ENCODE results near the gene DTNB.

The DTNB gene

DNA sequence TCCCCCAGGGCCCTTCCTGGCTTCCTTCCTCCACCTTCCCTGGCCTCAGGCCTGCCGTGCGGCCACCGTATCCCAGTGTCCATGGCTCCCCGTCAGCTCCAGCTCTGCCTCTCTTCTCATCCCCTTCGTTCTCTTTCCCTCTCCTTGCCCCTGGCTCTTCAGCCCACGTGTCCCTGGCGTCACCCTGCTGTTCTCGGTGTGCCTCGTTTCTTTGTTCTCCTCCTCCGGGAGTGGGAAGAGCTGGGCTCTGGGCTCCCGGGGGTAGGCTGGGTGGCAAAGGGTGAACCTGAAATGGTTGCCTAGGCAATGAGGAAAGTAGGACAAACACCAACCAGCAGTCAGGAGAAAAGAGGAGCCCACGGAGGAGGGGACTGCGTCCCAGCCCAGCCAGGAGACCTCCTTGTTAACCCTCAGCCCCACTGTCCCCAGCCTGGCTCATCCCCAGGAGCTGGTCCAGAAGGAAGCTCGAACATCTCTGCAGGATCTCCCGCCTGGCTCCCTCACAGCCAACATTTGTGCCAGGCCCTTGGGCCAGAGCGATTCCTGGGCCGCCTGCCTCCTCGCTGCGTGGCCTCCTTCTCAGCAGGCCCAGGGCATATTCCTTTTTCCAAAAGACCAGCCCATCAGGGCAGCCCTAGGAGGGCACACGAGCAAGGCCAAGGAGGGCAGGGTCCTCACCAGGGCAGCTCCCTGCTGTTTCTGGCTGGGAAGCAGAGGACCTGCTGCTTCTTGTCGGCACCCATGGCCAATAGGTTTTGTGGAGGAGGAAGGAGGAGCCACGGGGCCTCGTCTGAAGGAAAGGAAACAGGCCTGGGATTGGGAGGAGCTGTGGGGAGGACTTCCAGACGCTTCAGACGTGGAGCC lies 300.7 kb downstream of the DTNB start:
- Histone ChIP-seq H3K9ac (ENCODE audit: low read depth in 1 of 2, low read length in 2 of 2) (no peak overlapping the region), H3K27ac (ENCODE audit: low read depth in 2 of 2, low read length in 2 of 2) (no peak overlapping the region)

DNA sequence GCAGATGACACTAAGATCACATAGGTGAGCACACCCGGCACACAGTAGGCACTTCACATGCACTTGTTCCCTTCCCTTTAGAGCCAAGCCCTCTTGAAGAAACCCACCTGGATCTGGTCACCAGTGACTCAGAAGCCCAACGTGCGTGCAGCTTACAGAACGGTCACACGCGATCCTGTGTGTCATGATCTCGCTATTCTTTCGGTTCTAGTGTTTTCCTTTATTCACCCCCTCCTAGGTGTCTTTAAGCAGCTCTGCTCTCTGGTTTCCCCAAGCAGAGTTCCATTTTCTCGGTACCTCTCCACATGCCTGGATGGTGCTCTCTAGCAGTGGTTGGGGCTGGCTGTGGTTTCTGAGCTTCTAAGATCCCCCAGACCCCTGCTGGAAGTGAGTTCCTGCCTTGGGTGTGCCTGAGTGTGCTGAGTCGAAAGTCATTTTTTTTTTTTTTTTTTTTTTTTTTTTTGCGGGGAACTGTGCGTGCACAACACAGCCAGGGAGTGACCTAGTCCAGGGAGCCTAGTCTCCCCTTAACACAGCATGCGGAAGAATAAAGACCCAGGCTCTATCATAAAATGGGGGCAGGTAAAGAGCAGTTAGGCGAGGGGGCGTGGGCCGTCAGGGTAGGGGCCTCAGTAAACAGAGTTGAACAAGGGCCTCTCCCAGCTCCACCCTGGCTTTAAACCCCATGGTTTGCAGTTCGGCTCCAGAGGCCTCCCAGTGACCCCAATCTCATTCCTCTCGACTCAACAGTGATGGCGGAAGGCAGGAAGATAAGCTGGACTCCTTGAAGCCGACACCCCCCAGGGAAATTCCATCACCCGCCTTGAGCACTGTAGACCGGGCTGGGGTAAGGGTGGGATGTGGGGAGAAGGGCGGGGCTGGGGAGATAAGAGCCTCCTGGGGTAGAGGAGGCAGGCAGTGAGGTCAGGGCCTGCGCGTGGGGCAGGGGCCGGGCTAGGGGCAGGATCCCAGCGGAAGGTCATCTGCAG lies 301.8 kb downstream of the DTNB start:
- Histone ChIP-seq H3K4me1 (ENCODE audit: control insufficient read depth in 2 of 2, insufficient read depth in 2 of 2, low read length in 2 of 2) (peaks cover 3 to 4% of the 10 kb centered on the region in 2 donors), H3K9me3 (ENCODE audit: control insufficient read depth in 2 of 2, low read length in 2 of 2) (no peaks in the 10 kb centered on the region), H3K36me3 (ENCODE audit: control insufficient read depth in 2 of 2, insufficient read depth in 2 of 2, low read length in 2 of 2) (no peaks in the 10 kb centered on the region), H3K4me3 (ENCODE audit: low read length in 2 of 2) (no peak overlapping the region), H3K27me3 (ENCODE audit: control insufficient read depth in 2 of 2, insufficient read depth in 2 of 2, low read length in 2 of 2) (no peaks in the 10 kb centered on the region), H3K9ac (ENCODE audit: low read depth in 1 of 2, low read length in 2 of 2) (no peak overlapping the region), H3K27ac (ENCODE audit: low read depth in 2 of 2, low read length in 2 of 2) (no peak overlapping the region)

More for the DNA sequence above, 300.7 kb downstream of the DTNB start:
- Histone ChIP-seq H3K4me1 (ENCODE audit: control insufficient read depth in 2 of 2, insufficient read depth in 2 of 2, low read length in 2 of 2) (peaks cover 13 to 14% of the 10 kb centered on the region in 2 donors), H3K9me3 (ENCODE audit: control insufficient read depth in 2 of 2, low read length in 2 of 2) (no peaks in the 10 kb centered on the region), H3K36me3 (ENCODE audit: control insufficient read depth in 2 of 2, insufficient read depth in 2 of 2, low read length in 2 of 2) (no peaks in the 10 kb centered on the region), H3K4me3 (ENCODE audit: low read length in 2 of 2) (no peak overlapping the region), H3K27me3 (ENCODE audit: control insufficient read depth in 2 of 2, insufficient read depth in 2 of 2, low read length in 2 of 2) (no peaks in the 10 kb centered on the region)

DNA sequence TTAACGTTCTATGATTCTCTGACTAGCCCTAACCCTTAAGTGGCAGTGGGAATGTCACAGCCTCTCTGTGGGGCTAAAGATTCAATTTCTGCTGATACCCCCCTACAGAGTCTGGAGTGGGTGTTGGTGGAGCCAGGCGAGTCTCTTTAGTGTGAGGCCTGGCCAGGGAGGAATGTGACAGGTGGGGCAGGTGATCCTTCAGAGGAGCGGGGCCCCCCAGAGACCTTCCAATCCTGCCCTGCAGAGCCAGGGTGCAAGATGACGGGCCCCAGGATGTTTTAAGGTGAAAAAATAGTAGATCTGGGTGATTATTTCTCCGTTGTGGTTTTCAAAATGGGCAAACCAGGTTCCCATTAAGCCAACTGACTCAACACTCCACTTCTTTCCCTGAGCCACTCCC lies 303.5 kb downstream of the DTNB start:
- no peaks in the 10 kb centered on the region for H3K27me3 ChIP-seq (ENCODE audit: control insufficient read depth in 2 of 2, insufficient read depth in 2 of 2, low read length in 2 of 2)
- no peaks in the 10 kb centered on the region for H3K36me3 ChIP-seq (ENCODE audit: control insufficient read depth in 2 of 2, insufficient read depth in 2 of 2, low read length in 2 of 2)
- no peak overlapping the region for H3K9ac ChIP-seq (ENCODE audit: low read depth in 1 of 2, low read length in 2 of 2)
- no peaks in the 10 kb centered on the region for H3K4me1 ChIP-seq (ENCODE audit: control insufficient read depth in 2 of 2, insufficient read depth in 2 of 2, low read length in 2 of 2)
- H3K4me3 ChIP-seq (ENCODE audit: low read length in 2 of 2) = no peak overlapping the region
- H3K9me3 ChIP-seq (ENCODE audit: control insufficient read depth in 2 of 2, low read length in 2 of 2) = no peaks in the 10 kb centered on the region
- H3K27ac ChIP-seq (ENCODE audit: low read depth in 2 of 2, low read length in 2 of 2) = no peak overlapping the region

DNA sequence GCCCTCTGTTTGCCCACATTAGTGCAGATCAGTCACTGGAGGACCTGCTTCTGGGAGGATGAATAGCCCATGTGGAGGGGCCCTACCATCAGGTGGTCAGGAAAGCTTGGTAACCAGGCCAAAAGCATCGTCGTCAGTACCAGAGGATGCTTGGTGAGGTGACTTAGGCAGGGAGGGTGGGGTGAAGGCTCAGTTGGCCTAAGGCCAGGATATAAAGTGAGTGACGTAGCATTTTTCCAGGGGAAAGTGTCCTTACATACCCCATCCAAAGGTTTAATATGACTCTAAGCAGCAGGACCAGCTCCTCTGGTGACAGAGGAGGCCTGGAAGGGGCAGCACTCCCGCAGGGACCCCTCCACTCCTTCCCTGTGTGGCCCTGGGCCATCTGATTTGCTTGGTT lies 303.9 kb downstream of the DTNB start:
- Histone ChIP-seq H3K27me3 (ENCODE audit: control insufficient read depth in 2 of 2, insufficient read depth in 2 of 2, low read length in 2 of 2) (no peaks in the 10 kb centered on the region), H3K27ac (ENCODE audit: low read depth in 2 of 2, low read length in 2 of 2) (no peak overlapping the region), H3K9me3 (ENCODE audit: control insufficient read depth in 2 of 2, low read length in 2 of 2) (no peaks in the 10 kb centered on the region), H3K36me3 (ENCODE audit: control insufficient read depth in 2 of 2, insufficient read depth in 2 of 2, low read length in 2 of 2) (no peaks in the 10 kb centered on the region), H3K4me1 (ENCODE audit: control insufficient read depth in 2 of 2, insufficient read depth in 2 of 2, low read length in 2 of 2) (no peaks in the 10 kb centered on the region), H3K9ac (ENCODE audit: low read depth in 1 of 2, low read length in 2 of 2) (no peak overlapping the region), H3K4me3 (ENCODE audit: low read length in 2 of 2) (no peak overlapping the region)

DNA sequence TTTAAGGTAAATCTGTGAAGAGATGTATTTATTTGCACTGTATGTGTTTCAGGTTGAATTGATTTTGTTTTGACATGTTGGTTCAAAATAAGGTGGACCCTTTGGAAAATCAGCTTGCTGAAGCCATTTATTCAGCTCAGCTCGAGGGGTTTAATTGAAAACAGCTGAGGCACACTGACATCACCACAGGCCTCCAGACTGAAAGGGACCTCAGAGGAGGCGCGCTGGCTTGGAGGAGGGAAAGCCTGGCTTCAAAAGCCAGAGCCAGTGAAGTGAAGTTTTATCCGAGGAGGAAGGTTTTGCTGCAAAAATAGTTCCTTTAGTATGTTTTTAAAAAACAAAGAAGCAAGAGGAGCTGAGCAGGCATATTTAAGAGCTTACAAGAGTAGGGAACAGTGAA lies 304.7 kb downstream of the DTNB start:
- H3K4me1 ChIP-seq (ENCODE audit: control insufficient read depth in 2 of 2, insufficient read depth in 2 of 2, low read length in 2 of 2) = no peaks in the 10 kb centered on the region
- no peak overlapping the region for H3K27ac ChIP-seq (ENCODE audit: low read depth in 2 of 2, low read length in 2 of 2)
- H3K4me3 ChIP-seq (ENCODE audit: low read length in 2 of 2) = no peak overlapping the region
- no peak overlapping the region for H3K9ac ChIP-seq (ENCODE audit: low read depth in 1 of 2, low read length in 2 of 2)
- H3K27me3 ChIP-seq (ENCODE audit: control insufficient read depth in 2 of 2, insufficient read depth in 2 of 2, low read length in 2 of 2) = no peaks in the 10 kb centered on the region
- no peaks in the 10 kb centered on the region for H3K36me3 ChIP-seq (ENCODE audit: control insufficient read depth in 2 of 2, insufficient read depth in 2 of 2, low read length in 2 of 2)
- H3K9me3 ChIP-seq (ENCODE audit: control insufficient read depth in 2 of 2, low read length in 2 of 2) = no peaks in the 10 kb centered on the region

DNA sequence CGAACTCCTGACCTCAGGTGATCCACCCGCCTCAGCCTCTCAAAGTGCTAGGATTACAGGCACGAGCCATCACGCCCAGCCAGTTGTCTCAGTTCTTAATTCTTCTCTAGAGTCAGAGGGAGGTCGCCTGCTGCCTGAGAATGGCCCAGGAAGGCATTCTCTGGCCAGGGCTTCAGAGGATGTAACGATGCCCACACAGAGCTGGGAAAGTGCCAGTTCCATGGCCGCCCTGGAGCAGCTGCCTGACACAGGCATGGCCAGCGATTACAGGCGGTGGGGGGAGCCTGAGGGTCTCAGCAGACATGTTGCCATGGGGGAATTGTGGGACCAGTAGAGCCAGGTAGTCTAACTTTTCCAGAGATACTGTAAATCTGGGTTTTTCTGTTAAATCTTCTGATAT lies 306.1 kb downstream of the DTNB start:
- no peak overlapping the region for H3K9ac ChIP-seq (ENCODE audit: low read depth in 1 of 2, low read length in 2 of 2)
- H3K4me1 ChIP-seq (ENCODE audit: control insufficient read depth in 2 of 2, insufficient read depth in 2 of 2, low read length in 2 of 2) = peaks cover 0 to under 1% of the 10 kb centered on the region in 2 donors
- H3K27ac ChIP-seq (ENCODE audit: low read depth in 2 of 2, low read length in 2 of 2) = no peak overlapping the region
- no peaks in the 10 kb centered on the region for H3K27me3 ChIP-seq (ENCODE audit: control insufficient read depth in 2 of 2, insufficient read depth in 2 of 2, low read length in 2 of 2)
- no peak overlapping the region for H3K4me3 ChIP-seq (ENCODE audit: low read length in 2 of 2)
- no peaks in the 10 kb centered on the region for H3K9me3 ChIP-seq (ENCODE audit: control insufficient read depth in 2 of 2, low read length in 2 of 2)
- H3K36me3 ChIP-seq (ENCODE audit: control insufficient read depth in 2 of 2, insufficient read depth in 2 of 2, low read length in 2 of 2) = no peaks in the 10 kb centered on the region

DNA sequence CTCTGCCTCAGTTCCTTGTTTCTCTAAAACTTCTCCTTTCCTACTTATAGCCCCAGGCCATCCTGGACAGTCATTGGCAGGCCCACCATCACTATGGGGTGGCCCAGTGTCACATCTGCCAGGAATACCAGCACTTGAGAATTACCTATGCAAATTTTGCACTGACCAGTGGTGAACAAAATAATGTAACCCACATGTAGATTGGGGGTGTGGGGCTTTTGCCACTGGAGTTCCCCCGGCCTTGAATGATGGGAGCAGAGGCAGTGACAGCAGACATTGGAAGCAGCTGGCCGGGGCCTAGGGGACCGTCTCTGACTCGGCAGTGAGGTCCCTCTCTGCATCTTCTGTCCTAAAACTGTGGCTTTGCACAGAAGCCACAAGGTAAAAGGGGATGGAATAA lies 306.7 kb downstream of the DTNB start:
- Histone ChIP-seq H3K27me3 (ENCODE audit: control insufficient read depth in 2 of 2, insufficient read depth in 2 of 2, low read length in 2 of 2) (no peaks in the 10 kb centered on the region), H3K9ac (ENCODE audit: low read depth in 1 of 2, low read length in 2 of 2) (no peak overlapping the region), H3K4me1 (ENCODE audit: control insufficient read depth in 2 of 2, insufficient read depth in 2 of 2, low read length in 2 of 2) (peaks cover 0 to 3% of the 10 kb centered on the region in 2 donors), H3K4me3 (ENCODE audit: low read length in 2 of 2) (no peak overlapping the region), H3K27ac (ENCODE audit: low read depth in 2 of 2, low read length in 2 of 2) (no peak overlapping the region), H3K36me3 (ENCODE audit: control insufficient read depth in 2 of 2, insufficient read depth in 2 of 2, low read length in 2 of 2) (no peaks in the 10 kb centered on the region), H3K9me3 (ENCODE audit: control insufficient read depth in 2 of 2, low read length in 2 of 2) (no peaks in the 10 kb centered on the region)

DNA sequence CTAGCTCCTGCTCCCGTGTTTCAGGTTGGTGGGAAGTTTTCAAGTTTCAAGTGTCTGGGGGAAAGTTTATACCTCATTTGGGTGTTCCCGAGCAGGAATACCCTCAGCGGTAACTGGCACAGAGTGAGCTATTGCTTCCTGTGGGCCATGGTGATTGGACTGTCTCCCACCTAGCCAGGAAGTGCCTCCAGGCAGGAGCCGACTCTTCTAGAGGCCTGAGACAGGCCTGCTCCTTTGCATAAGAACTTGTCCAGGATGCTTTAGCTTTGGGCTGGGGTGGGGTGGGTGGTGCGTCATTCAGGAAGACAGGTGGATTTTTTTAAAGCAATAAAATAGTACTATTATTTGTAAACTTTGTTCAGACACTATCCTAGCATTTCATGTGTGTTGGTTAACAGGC lies 308.1 kb downstream of the DTNB start:
- H3K4me3 ChIP-seq (ENCODE audit: low read length in 2 of 2) = no peak overlapping the region
- no peaks in the 10 kb centered on the region for H3K27me3 ChIP-seq (ENCODE audit: control insufficient read depth in 2 of 2, insufficient read depth in 2 of 2, low read length in 2 of 2)
- peaks cover 0 to 3% of the 10 kb centered on the region in 2 donors for H3K4me1 ChIP-seq (ENCODE audit: control insufficient read depth in 2 of 2, insufficient read depth in 2 of 2, low read length in 2 of 2)
- no peaks in the 10 kb centered on the region for H3K9me3 ChIP-seq (ENCODE audit: control insufficient read depth in 2 of 2, low read length in 2 of 2)
- no peak overlapping the region for H3K9ac ChIP-seq (ENCODE audit: low read depth in 1 of 2, low read length in 2 of 2)
- no peaks in the 10 kb centered on the region for H3K36me3 ChIP-seq (ENCODE audit: control insufficient read depth in 2 of 2, insufficient read depth in 2 of 2, low read length in 2 of 2)
- H3K27ac ChIP-seq (ENCODE audit: low read depth in 2 of 2, low read length in 2 of 2) = no peak overlapping the region

DNA sequence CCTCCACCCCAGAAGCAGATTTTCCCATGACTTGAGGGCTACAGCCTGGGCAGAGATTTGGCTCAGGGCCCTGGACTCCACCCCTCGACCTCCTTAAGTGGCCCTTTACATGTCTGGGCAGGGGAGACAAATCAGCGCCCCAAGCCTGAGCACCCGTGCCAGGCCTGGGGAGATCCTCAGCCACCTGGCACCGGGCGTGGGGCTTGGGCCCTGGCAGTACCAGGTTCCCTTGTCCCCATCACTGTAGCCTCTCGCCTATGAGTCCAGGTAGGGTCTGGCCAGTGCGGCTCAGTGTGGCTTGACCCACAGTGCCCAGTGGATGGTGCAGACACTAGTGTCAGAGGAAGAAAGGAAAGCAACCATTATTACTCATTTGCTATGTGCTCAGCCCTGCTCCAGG lies 309.6 kb downstream of the DTNB start:
- no peaks in the 10 kb centered on the region for H3K9me3 ChIP-seq (ENCODE audit: control insufficient read depth in 2 of 2, low read length in 2 of 2)
- H3K4me3 ChIP-seq (ENCODE audit: low read length in 2 of 2) = no peak overlapping the region
- H3K27me3 ChIP-seq (ENCODE audit: control insufficient read depth in 2 of 2, insufficient read depth in 2 of 2, low read length in 2 of 2) = no peaks in the 10 kb centered on the region
- no peak overlapping the region for H3K27ac ChIP-seq (ENCODE audit: low read depth in 2 of 2, low read length in 2 of 2)
- H3K4me1 ChIP-seq (ENCODE audit: control insufficient read depth in 2 of 2, insufficient read depth in 2 of 2, low read length in 2 of 2) = peaks cover 0 to 3% of the 10 kb centered on the region in 2 donors
- no peaks in the 10 kb centered on the region for H3K36me3 ChIP-seq (ENCODE audit: control insufficient read depth in 2 of 2, insufficient read depth in 2 of 2, low read length in 2 of 2)
- no peak overlapping the region for H3K9ac ChIP-seq (ENCODE audit: low read depth in 1 of 2, low read length in 2 of 2)
